GM18519 (cell line): ENCODE results near the gene RAD51B.
"Not testable (repeated sequence)": the region's sequence is repeated elsewhere in the genome, so short reads cannot be mapped to it uniquely, and the experiment has no call there.

ENCODE experiments used
- ATAC-seq: cut with Tn5 transposase; IDR thresholded peaks from one replicate; pipeline ENCODE4 v1.9.1; 2021; ENCODE audit warnings: mild to moderate bottlenecking, moderate library complexity; ENCODE audit not compliant: unreplicated experiment, low FRiP score

The RAD51B gene

DNA sequence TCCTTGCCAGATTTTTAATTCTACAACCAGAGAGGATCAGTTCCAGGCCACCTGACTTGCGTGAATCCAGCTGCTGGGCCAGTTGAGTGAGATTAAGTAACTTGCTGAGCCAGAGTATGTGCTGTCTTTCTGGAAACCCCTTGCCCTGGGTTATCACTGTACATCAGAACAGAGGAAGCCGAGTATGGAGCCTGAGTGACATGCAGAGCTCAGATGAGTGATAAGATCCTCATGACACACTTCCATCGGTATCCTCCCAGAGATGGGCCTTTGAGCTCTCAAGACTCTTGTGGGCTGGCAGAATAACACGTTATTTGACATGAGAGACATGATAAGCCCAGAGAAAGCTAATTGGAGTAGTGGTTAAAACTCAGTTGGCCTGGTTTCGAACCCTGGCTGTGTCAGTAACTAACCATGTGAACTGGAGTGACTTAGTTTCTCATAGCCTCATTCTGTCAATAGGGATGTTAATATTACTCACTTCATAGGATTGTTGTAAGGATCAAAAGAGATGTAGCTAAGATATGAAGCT lies 585.1 kb downstream of the RAD51B start:
- no peak for ATAC-seq

DNA sequence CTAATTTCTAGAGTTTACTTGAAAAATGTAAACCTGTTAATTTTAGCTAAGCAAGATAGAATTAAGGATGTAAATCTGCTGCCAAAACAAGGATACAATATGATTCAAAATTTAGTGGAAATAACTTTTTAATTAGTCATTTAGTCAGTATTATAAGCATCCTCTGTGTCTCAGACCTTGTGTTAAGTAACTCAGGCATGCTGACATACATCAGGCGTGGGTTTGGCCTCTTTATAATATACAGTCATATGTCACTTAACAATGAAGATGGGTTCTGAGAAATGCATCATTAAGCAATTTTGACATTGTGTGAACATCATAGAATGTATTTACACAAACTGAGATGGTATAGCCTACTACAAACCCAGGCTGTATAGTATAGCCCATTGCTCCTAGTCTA lies 586.4 kb downstream of the RAD51B start:
- ATAC-seq: no peak

DNA sequence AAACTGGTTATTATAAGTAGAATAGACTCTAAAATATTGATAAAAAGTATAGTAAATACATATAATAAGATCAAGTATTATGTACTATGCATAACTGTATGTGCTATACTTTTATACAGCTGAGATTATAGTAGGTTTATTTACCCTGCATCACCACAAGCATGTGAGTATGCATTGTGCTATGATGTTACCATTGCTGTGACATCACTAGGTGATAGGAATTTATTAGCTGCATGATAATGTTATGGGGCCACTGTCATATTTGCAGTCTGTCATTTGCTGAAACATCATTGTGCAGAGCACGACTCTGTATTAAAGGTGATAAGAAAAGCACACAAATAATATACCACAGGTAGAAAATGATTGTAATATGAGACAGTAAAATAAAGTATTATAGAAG lies 587.7 kb downstream of the RAD51B start:
- ATAC-seq: no peak

DNA sequence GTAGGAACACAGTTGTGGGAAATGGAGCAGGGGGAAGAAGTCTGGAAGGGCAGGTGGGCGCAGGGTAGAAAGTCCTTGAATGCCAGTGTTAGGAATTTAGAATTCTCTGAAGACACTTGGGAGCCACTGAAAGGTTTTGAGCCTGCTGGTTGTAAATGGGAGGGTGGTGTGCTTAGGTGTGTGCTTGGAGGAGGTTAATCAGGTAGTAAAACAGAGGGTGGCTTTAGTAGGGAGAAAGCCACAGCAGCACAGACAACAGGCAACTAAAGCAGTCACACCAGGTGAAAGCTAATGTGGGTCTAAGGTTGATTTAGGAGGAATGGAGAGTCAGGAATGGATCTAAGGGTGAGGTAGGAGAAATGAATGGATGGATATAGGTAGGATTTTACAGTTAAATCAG lies 588.2 kb downstream of the RAD51B start:
- no peak for ATAC-seq

DNA sequence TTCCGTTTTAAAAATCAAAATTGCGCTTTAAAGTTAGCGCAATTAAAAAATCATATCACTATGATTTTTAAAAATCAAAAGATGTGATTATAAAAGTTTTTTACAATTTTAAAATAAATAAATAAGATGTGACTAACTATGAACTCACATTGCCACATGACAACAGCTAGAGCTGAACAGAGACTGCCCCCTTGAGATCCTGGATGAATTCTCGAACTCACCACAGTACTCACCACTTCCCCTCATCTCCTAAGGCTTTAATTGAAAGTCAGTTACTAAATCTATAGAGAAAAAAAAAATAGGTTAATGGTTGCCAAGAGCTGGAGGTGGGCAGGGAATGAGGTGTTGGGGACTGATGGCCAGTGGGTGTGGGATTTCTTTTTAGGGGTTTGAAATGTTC lies 589.1 kb downstream of the RAD51B start:
- ATAC-seq: no peak

- ATAC-seq: no peak
These were observed 589.8 kb downstream of the RAD51B start for GRCh38 chr14:68409387-68409786.

DNA sequence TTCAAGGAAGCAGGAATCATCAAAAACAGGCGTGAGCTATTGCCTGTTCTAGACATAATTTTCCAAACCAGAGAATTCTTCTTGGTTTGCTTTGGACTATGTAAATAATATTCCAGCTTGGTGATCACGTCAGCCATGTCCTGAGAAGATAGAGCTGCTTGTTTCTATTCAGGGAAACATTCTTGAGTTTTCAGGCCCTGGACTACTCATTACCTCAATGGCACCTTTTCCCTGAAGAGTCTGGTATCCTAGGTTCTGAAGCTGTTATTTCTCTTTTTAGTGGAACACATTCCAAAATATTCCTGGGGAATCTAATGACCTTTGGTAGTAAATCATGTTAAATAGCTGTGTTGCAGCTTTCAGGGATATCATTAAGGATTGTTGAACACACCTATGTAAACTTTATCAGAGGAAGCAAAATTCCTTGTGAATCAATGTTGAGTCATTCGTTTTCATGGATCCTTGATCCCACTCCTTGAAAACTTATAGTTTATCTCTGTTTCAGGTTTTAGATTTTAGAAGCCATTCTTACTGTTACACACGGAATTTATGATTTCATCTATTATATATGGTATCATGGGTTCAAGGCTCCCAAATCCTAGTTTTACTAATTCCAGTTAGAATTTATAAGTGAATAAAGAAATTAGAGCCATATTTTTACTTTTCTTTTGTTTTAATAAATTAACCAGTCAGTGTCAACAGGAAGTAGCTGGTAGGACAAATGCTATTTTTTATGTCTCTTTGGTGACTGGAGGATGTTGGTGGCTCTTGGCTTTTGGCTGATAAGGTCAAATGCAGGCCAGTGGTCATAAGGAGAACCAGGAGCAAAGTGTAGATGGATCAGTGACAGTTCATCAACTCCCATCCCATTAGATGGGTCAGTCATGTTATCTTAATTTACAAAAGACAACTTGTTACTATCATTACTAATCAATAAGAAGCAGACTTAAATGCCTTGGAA lies 593.2 kb downstream of the RAD51B start:
- no peak for ATAC-seq

DNA sequence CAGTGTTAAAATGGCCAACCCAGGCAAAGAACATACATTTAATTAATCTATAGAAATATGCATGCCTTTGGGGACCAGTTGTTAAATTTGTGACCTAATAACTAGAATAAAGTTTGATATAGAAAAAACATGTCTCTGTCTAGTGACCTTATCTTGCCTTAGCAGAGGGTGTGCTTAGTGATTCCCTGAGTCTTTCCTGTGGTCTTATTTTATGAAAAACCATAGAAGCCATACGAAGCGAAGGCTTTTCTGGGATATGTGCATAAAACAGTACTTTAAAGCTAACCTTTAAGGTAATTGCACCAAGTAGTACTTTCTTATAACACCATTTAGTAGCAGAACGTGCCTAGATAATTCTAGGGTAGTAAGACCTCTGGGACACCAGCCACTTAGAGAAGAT lies 593.9 kb downstream of the RAD51B start:
- ATAC-seq: no peak

GRCh38 chr14:68414121-68414520 lies 594.5 kb downstream of the RAD51B start:
- ATAC-seq: no peak

DNA sequence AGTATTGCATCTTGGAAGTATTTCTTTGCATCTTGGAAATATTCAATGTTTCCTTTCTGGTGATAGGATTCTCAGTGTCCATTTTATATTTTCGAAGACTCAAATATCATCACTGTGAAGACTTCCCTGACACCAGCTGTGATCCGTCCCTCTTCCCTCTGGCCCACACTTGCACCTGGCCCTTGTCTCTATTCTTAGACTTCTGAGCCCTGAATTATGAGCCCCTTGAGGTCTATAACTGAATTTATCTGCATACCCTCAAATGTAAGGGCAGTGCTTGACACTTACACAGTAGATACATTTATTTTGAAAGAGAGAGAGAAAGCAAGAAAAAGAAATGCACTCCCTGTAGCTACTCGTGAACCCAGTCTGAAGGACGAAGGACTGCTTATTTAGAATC lies 596.6 kb downstream of the RAD51B start:
- no peak for ATAC-seq

- ATAC-seq: no peak
These were observed 597.6 kb downstream of the RAD51B start for GRCh38 chr14:68417009-68417650.

DNA sequence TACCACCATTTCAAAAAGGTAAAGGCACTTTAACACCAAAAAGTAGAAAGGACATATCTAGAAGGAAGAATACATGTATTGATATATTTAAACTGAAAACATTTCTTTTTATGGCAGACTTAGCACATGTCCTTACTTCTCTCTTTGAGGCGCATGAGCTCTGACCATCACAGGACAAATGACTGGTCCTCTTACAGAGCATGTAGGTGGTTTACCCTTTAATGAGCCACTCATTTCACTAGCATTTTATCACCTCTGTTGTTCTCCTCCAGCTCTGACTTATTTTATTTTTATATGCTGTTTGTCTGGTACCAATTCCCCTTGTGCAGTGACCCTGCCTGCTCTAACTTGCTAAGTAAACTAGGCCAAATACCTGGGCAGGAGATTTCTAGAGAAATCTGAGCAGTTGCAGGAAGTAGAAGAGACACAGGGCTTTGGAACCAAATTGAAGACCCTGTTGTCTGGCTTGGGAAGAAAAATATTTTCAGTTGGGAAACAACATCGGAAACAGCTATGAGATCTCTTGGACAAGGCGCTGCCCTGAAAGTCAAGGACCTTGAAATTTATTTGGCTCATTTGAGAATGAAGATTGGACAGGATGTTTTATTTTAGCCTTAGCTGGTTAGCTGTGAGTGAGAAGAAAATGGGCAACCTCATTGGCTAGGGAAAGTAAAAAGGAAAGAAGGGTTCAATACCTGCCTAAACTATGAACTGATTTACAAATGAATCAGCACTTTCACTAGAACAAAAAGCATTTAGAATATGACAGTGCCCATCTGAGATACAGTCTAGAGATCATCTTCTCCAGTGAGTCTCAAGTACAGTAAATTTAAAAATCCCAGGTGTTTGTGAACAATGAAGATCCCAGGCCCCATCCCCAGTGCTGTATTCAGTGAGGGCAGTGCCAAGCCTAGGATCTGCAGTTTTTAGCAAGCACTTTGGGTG lies 598.9 kb downstream of the RAD51B start:
- no peak for ATAC-seq

DNA sequence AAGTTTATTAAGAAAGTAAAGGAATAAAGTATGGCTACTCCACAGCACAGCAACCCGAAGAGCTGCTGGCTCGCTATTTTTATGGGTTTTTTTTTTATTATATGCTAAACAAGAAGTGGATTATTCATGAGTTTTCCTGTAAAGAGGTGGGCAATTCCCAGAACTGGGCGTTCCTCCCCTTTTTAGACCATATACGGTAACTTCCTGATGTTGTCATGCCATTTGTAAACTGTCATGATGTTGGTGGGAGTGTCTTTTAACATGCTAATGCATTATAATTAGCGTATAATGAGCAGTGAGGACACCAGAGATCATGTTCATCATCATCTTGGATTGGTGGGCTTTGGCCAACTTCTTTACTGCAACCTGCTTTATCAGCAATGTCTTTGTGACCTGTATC lies 600.8 kb downstream of the RAD51B start:
- ATAC-seq: no peak

DNA sequence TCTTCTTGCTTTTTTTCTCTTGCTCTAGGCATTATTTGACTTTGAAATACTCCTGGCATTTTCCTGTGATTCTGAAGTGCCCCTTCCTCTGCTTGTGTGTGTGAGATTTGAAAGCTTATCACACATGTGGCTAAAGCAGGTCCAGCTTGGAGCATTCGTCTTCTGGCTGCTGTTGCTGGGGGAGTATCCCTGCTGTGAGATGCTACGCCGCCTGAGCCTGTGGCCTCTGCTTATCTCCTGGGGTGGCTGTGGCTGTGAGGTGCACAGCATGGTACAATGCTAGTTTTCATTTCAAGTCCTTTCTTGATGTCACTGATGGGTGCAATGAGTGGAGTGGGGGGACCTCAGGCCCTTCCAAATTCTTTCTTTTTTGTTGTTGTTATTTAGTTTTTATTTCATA lies 601.5 kb downstream of the RAD51B start:
- no peak for ATAC-seq

GRCh38 chr14:68423686-68424085 lies 604.1 kb downstream of the RAD51B start:
- ATAC-seq: no peak

- no peak for ATAC-seq
These were observed 605.0 kb downstream of the RAD51B start for GRCh38 chr14:68424443-68425172.

DNA sequence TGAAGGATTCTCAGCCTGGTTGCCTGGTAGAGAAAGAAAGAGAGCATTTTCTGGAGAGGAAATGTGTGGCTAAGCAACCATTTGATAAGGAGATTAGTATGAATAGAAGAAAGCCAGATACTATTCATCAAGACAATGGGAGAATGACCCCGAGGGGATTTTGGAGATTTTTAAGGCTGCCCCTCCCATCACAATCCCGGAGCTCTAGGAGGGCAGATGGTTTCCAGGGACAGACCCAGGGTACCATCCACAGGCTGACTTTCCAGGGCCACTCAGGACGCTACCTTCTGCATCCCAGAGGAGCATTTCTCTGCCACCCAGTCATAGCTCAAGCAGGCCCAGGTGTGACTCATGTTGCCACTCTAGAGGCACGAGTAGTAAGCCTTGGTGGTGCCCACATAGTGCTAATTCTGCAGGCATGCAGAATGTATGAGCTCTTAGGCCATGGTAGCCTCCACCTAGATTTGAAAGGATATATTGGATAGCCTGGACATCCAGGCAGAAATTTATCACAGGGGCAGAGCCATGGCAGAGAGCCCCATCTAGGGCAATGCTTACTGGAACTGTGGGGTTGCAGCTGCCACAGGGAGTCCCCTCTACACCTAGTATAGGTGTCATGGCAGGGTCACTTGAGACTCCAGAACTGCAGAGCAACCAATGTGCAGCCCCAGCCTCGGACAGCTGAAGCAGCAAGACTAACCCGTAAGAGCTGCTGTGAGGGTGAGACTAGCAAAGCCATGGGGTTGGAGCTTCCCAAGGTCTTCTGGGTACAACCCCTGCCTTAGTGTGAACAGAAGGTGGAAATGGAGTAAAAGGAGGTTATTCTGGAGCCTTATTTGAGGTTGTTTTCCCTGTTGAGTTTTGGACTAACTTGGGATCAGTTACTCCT lies 607.3 kb downstream of the RAD51B start:
- ATAC-seq: no peak

DNA sequence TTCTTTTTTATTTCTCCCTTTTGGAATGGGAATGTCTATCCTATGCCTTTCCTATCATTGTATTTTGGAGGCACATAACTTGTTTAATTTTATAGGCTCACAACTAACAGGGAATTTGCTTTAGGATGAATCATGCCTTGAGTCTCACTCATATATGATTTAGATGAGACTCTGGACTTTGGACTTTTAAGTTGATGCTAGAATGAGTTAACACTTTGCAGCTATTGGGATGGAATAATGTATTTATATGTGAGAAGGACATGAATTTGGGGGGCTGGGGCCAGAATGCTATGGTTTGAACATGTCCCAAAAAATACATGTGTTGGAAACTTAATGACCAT lies 607.9 kb downstream of the RAD51B start:
- no peak for ATAC-seq

GRCh38 chr14:68428900-68429299 lies 609.3 kb downstream of the RAD51B start:
- ATAC-seq: not testable (repeated sequence)
